HG03064 (cell line): ENCODE measurements around the gene TEKT5.

Source experiments
- ATAC-seq: cut with Tn5 transposase; IDR thresholded peaks from one replicate; pipeline ENCODE4 v1.9.1; 2021; ENCODE audit warnings: low read depth; ENCODE audit not compliant: unreplicated experiment

TEKT5 gene

GRCh38 chr16:10584981-10585438, 109.7 kb downstream of the TEKT5 start:
- no peak for ATAC-seq

- ATAC-seq: no peak
Measured at GRCh38 chr16:10583269-10583668, 111.5 kb downstream of the TEKT5 start.

- ATAC-seq: no peak
Measured at GRCh38 chr16:10581507-10581906, 113.2 kb downstream of the TEKT5 start.

GRCh38 chr16:10580883-10581247, 113.9 kb downstream of the TEKT5 start:
- ATAC-seq: no peak

GRCh38 chr16:10579965-10580882, 114.5 kb downstream of the TEKT5 start, which contains the start of gene EMP2:
TSS of gene EMP2 (minus strand) at chr16:10580598. CDS start at chr16:10547617, 32,981 bp downstream.
- ATAC-seq: no peak

GRCh38 chr16:10579575-10579964, 115.2 kb downstream of the TEKT5 start:
- no peak for ATAC-seq

GRCh38 chr16:10578474-10579316, 116.0 kb downstream of the TEKT5 start:
- no peak for ATAC-seq
